ENCODE data around the gene DDX42. TPM values are rescaled to one million over a fixed set of nuclear protein-coding genes. Genes with fewer than 3 reads are reported as not detected.

DDX42 gene
- total and polyA plus RNA-seq, 2 experiments from 2014 or later = 57.8 to 101 TPM

DNA sequence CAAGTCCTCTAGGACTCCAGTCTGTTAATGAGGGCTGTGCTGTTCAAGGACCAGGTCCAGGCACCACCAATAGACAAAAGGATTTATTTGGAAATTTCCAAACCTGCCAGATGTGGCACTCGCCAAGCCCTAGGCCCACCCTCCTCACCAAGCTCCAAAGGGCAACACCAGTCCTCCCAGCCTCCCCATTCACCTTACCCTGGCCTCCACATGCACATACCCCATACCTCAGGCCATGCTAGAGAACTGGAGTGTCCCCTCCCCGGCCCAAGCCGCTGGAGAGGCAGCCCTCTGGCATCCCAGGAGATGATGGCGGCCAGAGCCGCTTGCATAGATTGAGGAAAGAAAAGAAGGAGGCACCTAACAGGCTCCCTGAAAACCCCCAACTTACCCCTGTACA is 58.0 kb downstream of the DDX42 start:
- peaks cover 13% of the 10 kb centered on the region for H3K4me1 Mint-ChIP-seq
- H3K36me3 ChIP-seq (ENCODE audit: insufficient read depth) = peaks cover 41% of the 10 kb centered on the region
- no peak for TF ChIP-seq ZNF114 (CRISPR knock-in tag; IDR thresholded peaks at IDR 0.05)
- no peak for TF ChIP-seq EZH2phosphoT487 (IDR thresholded peaks at IDR 0.05; ENCODE audit: unreplicated experiment)
- TF ChIP-seq, protein P1, sequence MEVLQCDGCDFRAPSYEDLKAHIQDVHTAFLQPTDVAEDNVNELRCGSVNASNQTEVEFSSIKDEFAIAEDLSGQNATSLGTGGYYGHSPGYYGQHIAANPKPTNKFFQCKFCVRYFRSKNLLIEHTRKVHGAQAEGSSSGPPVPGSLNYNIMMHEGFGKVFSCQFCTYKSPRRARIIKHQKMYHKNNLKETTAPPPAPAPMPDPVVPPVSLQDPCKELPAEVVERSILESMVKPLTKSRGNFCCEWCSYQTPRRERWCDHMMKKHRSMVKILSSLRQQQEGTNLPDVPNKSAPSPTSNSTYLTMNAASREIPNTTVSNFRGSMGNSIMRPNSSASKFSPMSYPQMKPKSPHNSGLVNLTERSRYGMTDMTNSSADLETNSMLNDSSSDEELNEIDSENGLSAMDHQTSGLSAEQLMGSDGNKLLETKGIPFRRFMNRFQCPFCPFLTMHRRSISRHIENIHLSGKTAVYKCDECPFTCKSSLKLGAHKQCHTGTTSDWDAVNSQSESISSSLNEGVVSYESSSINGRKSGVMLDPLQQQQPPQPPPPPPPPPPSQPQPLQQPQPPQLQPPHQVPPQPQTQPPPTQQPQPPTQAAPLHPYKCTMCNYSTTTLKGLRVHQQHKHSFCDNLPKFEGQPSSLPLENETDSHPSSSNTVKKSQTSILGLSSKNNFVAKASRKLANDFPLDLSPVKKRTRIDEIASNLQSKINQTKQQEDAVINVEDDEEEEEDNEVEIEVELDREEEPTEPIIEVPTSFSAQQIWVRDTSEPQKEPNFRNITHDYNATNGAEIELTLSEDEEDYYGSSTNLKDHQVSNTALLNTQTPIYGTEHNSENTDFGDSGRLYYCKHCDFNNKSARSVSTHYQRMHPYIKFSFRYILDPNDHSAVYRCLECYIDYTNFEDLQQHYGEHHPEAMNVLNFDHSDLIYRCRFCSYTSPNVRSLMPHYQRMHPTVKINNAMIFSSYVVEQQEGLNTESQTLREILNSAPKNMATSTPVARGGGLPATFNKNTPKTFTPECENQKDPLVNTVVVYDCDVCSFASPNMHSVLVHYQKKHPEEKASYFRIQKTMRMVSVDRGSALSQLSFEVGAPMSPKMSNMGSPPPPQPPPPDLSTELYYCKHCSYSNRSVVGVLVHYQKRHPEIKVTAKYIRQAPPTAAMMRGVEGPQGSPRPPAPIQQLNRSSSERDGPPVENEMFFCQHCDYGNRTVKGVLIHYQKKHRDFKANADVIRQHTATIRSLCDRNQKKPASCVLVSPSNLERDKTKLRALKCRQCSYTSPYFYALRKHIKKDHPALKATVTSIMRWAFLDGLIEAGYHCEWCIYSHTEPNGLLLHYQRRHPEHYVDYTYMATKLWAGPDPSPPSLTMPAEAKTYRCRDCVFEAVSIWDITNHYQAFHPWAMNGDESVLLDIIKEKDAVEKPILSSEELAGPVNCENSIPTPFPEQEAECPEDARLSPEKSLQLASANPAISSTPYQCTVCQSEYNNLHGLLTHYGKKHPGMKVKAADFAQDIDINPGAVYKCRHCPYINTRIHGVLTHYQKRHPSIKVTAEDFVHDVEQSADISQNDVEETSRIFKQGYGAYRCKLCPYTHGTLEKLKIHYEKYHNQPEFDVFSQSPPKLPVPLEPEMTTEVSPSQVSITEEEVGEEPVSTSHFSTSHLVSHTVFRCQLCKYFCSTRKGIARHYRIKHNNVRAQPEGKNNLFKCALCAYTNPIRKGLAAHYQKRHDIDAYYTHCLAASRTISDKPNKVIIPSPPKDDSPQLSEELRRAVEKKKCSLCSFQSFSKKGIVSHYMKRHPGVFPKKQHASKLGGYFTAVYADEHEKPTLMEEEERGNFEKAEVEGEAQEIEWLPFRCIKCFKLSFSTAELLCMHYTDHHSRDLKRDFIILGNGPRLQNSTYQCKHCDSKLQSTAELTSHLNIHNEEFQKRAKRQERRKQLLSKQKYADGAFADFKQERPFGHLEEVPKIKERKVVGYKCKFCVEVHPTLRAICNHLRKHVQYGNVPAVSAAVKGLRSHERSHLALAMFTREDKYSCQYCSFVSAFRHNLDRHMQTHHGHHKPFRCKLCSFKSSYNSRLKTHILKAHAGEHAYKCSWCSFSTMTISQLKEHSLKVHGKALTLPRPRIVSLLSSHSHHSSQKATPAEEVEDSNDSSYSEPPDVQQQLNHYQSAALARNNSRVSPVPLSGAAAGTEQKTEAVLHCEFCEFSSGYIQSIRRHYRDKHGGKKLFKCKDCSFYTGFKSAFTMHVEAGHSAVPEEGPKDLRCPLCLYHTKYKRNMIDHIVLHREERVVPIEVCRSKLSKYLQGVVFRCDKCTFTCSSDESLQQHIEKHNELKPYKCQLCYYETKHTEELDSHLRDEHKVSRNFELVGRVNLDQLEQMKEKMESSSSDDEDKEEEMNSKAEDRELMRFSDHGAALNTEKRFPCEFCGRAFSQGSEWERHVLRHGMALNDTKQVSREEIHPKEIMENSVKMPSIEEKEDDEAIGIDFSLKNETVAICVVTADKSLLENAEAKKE (CRISPR knock-in tag; IDR thresholded peaks at IDR 0.05) = no peak
- TF ChIP-seq JUNB (IDR thresholded peaks at IDR 0.05; ENCODE audit: unreplicated experiment) = no peak
- no peak for TF ChIP-seq ZNF331 (CRISPR knock-in tag; IDR thresholded peaks at IDR 0.05; ENCODE audit: low read depth)
- no peak for TF ChIP-seq POLR2AphosphoS5 (IDR thresholded peaks at IDR 0.05; ENCODE audit: low read depth)
- no peak for TF ChIP-seq NANOG (IDR thresholded peaks at IDR 0.05; ENCODE audit: borderline replicate concordance)
- no peak for TF ChIP-seq EZH2 (IDR thresholded peaks at IDR 0.05; ENCODE audit: low read depth, unreplicated experiment)
- TF ChIP-seq, protein P2, sequence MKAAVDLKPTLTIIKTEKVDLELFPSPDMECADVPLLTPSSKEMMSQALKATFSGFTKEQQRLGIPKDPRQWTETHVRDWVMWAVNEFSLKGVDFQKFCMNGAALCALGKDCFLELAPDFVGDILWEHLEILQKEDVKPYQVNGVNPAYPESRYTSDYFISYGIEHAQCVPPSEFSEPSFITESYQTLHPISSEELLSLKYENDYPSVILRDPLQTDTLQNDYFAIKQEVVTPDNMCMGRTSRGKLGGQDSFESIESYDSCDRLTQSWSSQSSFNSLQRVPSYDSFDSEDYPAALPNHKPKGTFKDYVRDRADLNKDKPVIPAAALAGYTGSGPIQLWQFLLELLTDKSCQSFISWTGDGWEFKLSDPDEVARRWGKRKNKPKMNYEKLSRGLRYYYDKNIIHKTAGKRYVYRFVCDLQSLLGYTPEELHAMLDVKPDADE (IDR thresholded peaks at IDR 0.05) = no peak
- no peaks in the 10 kb centered on the region for H3K27me3 ChIP-seq (ENCODE audit: insufficient read depth)
- no peaks in the 10 kb centered on the region; the same call in 1 of the 2 replicates for H3K4me1 ChIP-seq (ENCODE audit: insufficient read depth)
- H4K20me1 ChIP-seq (replicated peaks; ENCODE audit: insufficient read depth) = peaks cover 20% of the 10 kb centered on the region
- no peak overlapping the region for H3K4me3 ChIP-seq
- H3K27ac ChIP-seq (ENCODE audit: low read depth) = no peak overlapping the region
- DNase-seq (ENCODE audit: low spot score) (no peak), ATAC-seq (no peak)
- no peak overlapping the region for H2AFZ ChIP-seq
- H3K9me2 ChIP-seq (ENCODE audit: insufficient read depth) = no peaks in the 10 kb centered on the region
- peak overlapping the region; percentile 70 for H3K27ac Mint-ChIP-seq
- H3K4me2 ChIP-seq = no peak overlapping the region
- no peaks in the 10 kb centered on the region for H3K9me3 Mint-ChIP-seq
- H3F3A ChIP-seq (replicated peaks; ENCODE audit: low read depth) = peaks cover 13% of the 10 kb centered on the region; the same call in 1 of the 2 replicates
- peaks cover 95% of the 10 kb centered on the region for H3K36me3 Mint-ChIP-seq (ENCODE audit: low read depth)
- no peak overlapping the region for H3K4me3 Mint-ChIP-seq
- H3K79me2 ChIP-seq (replicated peaks; ENCODE audit: insufficient read depth) = peaks cover 26% of the 10 kb centered on the region
- peaks cover 27% of the 10 kb centered on the region for H3K27me3 Mint-ChIP-seq (ENCODE audit: insufficient read depth, low read depth, poor library complexity)
